Gastrocnemius medialis (tissue), 4 donors: ENCODE results near the gene AFF3. TPM values are rescaled to one million over a fixed set of nuclear protein-coding genes. Genes with fewer than 3 reads are reported as not detected.

ENCODE experiments used
- ATAC-seq, 2 donors: fragments of 150-250 bp; one replicate each; pipeline ENCODE4 v1.9.1; 2016
- DNase-seq, 2 donors: peaks; one replicate each; pipeline ENCODE4 v3.0.0-alpha.2; 2019
- H3K27ac ChIP-seq, 4 donors: fragments of 200-600 bp; sonication (generic); 1 replicate in 1 of 4; 2 replicates in 3 of 4; pipeline ENCODE4 v1.5.1; 2016 to 2018; ENCODE audit warnings: mild to moderate bottlenecking in 2 of 4, moderate library complexity in 1 of 4
- H3K27me3 ChIP-seq, 3 donors: fragments of 200-600 bp; sonication (generic) in 2 of 3; 1 replicate in 1 of 3; 2 replicates in 2 of 3; pipeline versions ENCODE4 v1.5.1 to v1.6.0; 2016 to 2019; ENCODE audit warnings: mild to moderate bottlenecking in 1 of 3, moderate library complexity in 1 of 3
- H3K36me3 ChIP-seq, 2 donors: fragments of 200-600 bp; sonication (generic) in 1 of 2; one replicate each; pipeline ENCODE4 v1.5.1; 2017 to 2018
- H3K4me1 ChIP-seq, 2 donors: fragments of 200-600 bp; sonication (generic) in 1 of 2; one replicate each; pipeline ENCODE4 v1.5.1; 2016 to 2017; ENCODE audit warnings: mild to moderate bottlenecking in 2 of 2
- H3K4me3 ChIP-seq, 4 donors: fragments of 200-600 bp; sonication (generic) in 3 of 4; 1 replicate in 1 of 4; 2 replicates in 3 of 4; pipeline ENCODE4 v1.5.1; 2016 to 2019; ENCODE audit warnings: mild to moderate bottlenecking in 2 of 4
- H3K9me3 ChIP-seq, 3 donors: fragments of 200-600 bp; sonication (generic) in 2 of 3; 1 replicate in 1 of 3; 2 replicates in 2 of 3; pipeline ENCODE4 v1.5.1; 2016 to 2019
- CTCF ChIP-seq, 5 experiments: fragments of 450-650 bp in 3 of 5; fragments of 200-600 bp in 2 of 5; sonication (generic) in 2 of 5; IDR thresholded peaks in 4 of 5; conservative IDR thresholded peaks in 1 of 5; 1 replicate in 4 of 5; 2 replicates in 1 of 5; pipeline ENCODE4 v1.5.1; 2016 to 2019; ENCODE audit warnings: antibody characterized with exemption in 5 of 5, mild to moderate bottlenecking in 3 of 5, moderate library complexity in 3 of 5
- POLR2A ChIP-seq, 2 donors: fragments of 450-650 bp; IDR thresholded peaks; one replicate each; pipeline ENCODE4 v1.6.1; 2017; ENCODE audit warnings: antibody characterized with exemption in 2 of 2, mild to moderate bottlenecking in 2 of 2, moderate library complexity in 2 of 2
- in situ Hi-C, 4 donors: fragments of 200-750 bp; cut with MboI; loops; one replicate each; pipeline versions ENCODE4 v1.15.0 to v1.8.0; 2017; ENCODE audit warnings: low sequenced_read_pairs in 4 of 4
- intact Hi-C: fragments of 100-400 bp; cut with DNase I; formaldehyde crosslinking; loops from one replicate; pipeline ENCODE4 v1.15.1; 2023; ENCODE audit warnings: low total_unique reads
- total RNA-seq, 4 donors: library from RNA; depleted of rRNA; stranded (reverse); fragments of >200 nt; gene quantifications; one replicate each; pipeline versions ENCODE4 v1.1.0 to v1.2.3, GENCODE V29; 2016

Gene AFF3
- total RNA-seq, 4 donors from 2014 or later: 0.22 to 0.55 (median 0.47) TPM

GRCh38 chr2:99554871-99555270 is 587.5 kb downstream of the AFF3 start:
- ATAC-seq (no peak), DNase-seq (no peak)
- no peaks in the 10 kb centered on the region for H3K27me3 ChIP-seq
- no peaks in the 10 kb centered on the region for H3K9me3 ChIP-seq
- H3K4me1 ChIP-seq: no peaks in the 10 kb centered on the region
- H3K27ac ChIP-seq: no peak overlapping the region
- in situ Hi-C loops (loop anchor here (5.0 to 25.0 kb wide), 4 partner anchors 257 to 700 kb away; no protein-coding TSS in a partner anchor), intact Hi-C loops (no loop called here)
- no peak for TF ChIP-seq POLR2A (IDR thresholded peaks at IDR 0.05)
- no peak for TF ChIP-seq CTCF (IDR thresholded peaks at IDR 0.05 in 4 of 5, conservative IDR thresholded peaks at IDR 0.05 in 1 of 5)
- no peak overlapping the region for H3K4me3 ChIP-seq
- H3K36me3 ChIP-seq: no peaks in the 10 kb centered on the region

GRCh38 chr2:99554238-99554637 is 588.2 kb downstream of the AFF3 start:
- intact Hi-C loops (no loop called here), in situ Hi-C loops (loop anchor here (10.0 to 25.0 kb wide), 3 partner anchors 258 to 701 kb away; no protein-coding TSS in a partner anchor)
- no peaks in the 10 kb centered on the region for H3K9me3 ChIP-seq
- no peaks in the 10 kb centered on the region for H3K4me1 ChIP-seq
- ATAC-seq (no peak), DNase-seq (no peak)
- H3K36me3 ChIP-seq: no peaks in the 10 kb centered on the region
- H3K27ac ChIP-seq: no peak overlapping the region
- no peaks in the 10 kb centered on the region for H3K27me3 ChIP-seq
- no peak overlapping the region for H3K4me3 ChIP-seq
- TF ChIP-seq CTCF (IDR thresholded peaks at IDR 0.05 in 4 of 5, conservative IDR thresholded peaks at IDR 0.05 in 1 of 5): no peak
- no peak for TF ChIP-seq POLR2A (IDR thresholded peaks at IDR 0.05)

GRCh38 chr2:99552529-99552928 is 589.9 kb downstream of the AFF3 start:
- H3K27me3 ChIP-seq: no peaks in the 10 kb centered on the region
- ATAC-seq (no peak), DNase-seq (no peak)
- intact Hi-C loops (no loop called here), in situ Hi-C loops (loop anchor here (10.0 to 25.0 kb wide), 3 partner anchors 260 to 702 kb away; no protein-coding TSS in a partner anchor)
- no peaks in the 10 kb centered on the region for H3K4me1 ChIP-seq
- no peaks in the 10 kb centered on the region for H3K36me3 ChIP-seq
- no peaks in the 10 kb centered on the region for H3K9me3 ChIP-seq
- no peak for TF ChIP-seq POLR2A (IDR thresholded peaks at IDR 0.05)
- TF ChIP-seq CTCF (IDR thresholded peaks at IDR 0.05 in 4 of 5, conservative IDR thresholded peaks at IDR 0.05 in 1 of 5): no peak
- no peak overlapping the region for H3K4me3 ChIP-seq
- H3K27ac ChIP-seq: no peak overlapping the region

- ATAC-seq (no peak), DNase-seq (no peak)
- Histone ChIP-seq H3K4me3 (no peak overlapping the region), H3K36me3 (no peaks in the 10 kb centered on the region), H3K9me3 (no peaks in the 10 kb centered on the region), H3K27ac (no peak overlapping the region), H3K27me3 (peaks cover 0 to 5% (median 0%) of the 10 kb centered on the region in 3 donors), H3K4me1 (no peaks in the 10 kb centered on the region)
- in situ Hi-C loops (loop anchor here (10.0 to 25.0 kb wide), 3 partner anchors 262 to 704 kb away; no protein-coding TSS in a partner anchor), intact Hi-C loops (no loop called here)
- TF ChIP-seq POLR2A (IDR thresholded peaks at IDR 0.05) (no peak), CTCF (IDR thresholded peaks at IDR 0.05 in 4 of 5, conservative IDR thresholded peaks at IDR 0.05 in 1 of 5) (no peak)
These were observed 592.0 kb downstream of the AFF3 start for GRCh38 chr2:99550368-99550767.

- DNase-seq (no peak), ATAC-seq (no peak)
- peaks cover 0 to 7% (median 0%) of the 10 kb centered on the region in 3 donors for H3K27me3 ChIP-seq
- in situ Hi-C loops (no loop called here), intact Hi-C loops (no loop called here)
- H3K36me3 ChIP-seq: no peaks in the 10 kb centered on the region
- no peak overlapping the region for H3K27ac ChIP-seq
- no peaks in the 10 kb centered on the region for H3K9me3 ChIP-seq
- TF ChIP-seq POLR2A (IDR thresholded peaks at IDR 0.05) (no peak), CTCF (IDR thresholded peaks at IDR 0.05 in 4 of 5, conservative IDR thresholded peaks at IDR 0.05 in 1 of 5) (no peak)
- no peak overlapping the region for H3K4me3 ChIP-seq
- H3K4me1 ChIP-seq: no peaks in the 10 kb centered on the region
These were observed 596.8 kb downstream of the AFF3 start for GRCh38 chr2:99545604-99546003.
